GOT3 (cell line): Measurements from ENCODE around the gene PALLD.

Experiments used
- DNase-seq: peaks from one replicate; lab custom pipeline; 2025; ENCODE audit warnings: mixed read lengths; lab: John Stamatoyannopoulos, UW

The PALLD gene

GRCh38 chr4:168765322-168765721 lies 268.5 kb downstream of the PALLD start:
- DNase-seq = no peak

- no peak for DNase-seq
Measured at GRCh38 chr4:168765726-168766125, 268.9 kb downstream of the PALLD start.

GRCh38 chr4:168766604-168767316 lies 269.9 kb downstream of the PALLD start:
- DNase-seq = no peak

- DNase-seq = no peak
Measured at GRCh38 chr4:168769416-168769815, 272.6 kb downstream of the PALLD start.

- no peak for DNase-seq
Measured at GRCh38 chr4:168769837-168770236, 273.0 kb downstream of the PALLD start.

- no peak for DNase-seq
Measured at GRCh38 chr4:168771251-168771650, 274.4 kb downstream of the PALLD start.

- no peak for DNase-seq
Measured at GRCh38 chr4:168773388-168774195, 276.7 kb downstream of the PALLD start.

GRCh38 chr4:168776382-168776781 lies 279.5 kb downstream of the PALLD start:
- DNase-seq = no peak

GRCh38 chr4:168777277-168777965 lies 280.6 kb downstream of the PALLD start:
- no peak for DNase-seq

GRCh38 chr4:168781341-168781740 lies 284.5 kb downstream of the PALLD start:
- no peak for DNase-seq

- DNase-seq = no peak
Measured at GRCh38 chr4:168781926-168782325, 285.1 kb downstream of the PALLD start.

GRCh38 chr4:168782439-168782838 lies 285.6 kb downstream of the PALLD start:
- DNase-seq = no peak

- no peak for DNase-seq
Measured at GRCh38 chr4:168784786-168785461, 288.1 kb downstream of the PALLD start.

- no peak for DNase-seq
Measured at GRCh38 chr4:168787334-168787733, 290.5 kb downstream of the PALLD start.

GRCh38 chr4:168787801-168788595 lies 291.1 kb downstream of the PALLD start:
- DNase-seq = no peak

GRCh38 chr4:168790898-168791297 lies 294.0 kb downstream of the PALLD start:
- DNase-seq = no peak

GRCh38 chr4:168791376-168791775 lies 294.5 kb downstream of the PALLD start:
- no peak for DNase-seq

GRCh38 chr4:168793542-168793941 lies 296.7 kb downstream of the PALLD start:
- DNase-seq = no peak

GRCh38 chr4:168794092-168794707 lies 297.3 kb downstream of the PALLD start:
- DNase-seq = no peak

- no peak for DNase-seq
Measured at GRCh38 chr4:168794881-168795280, 298.0 kb downstream of the PALLD start.

- no peak for DNase-seq
Measured at GRCh38 chr4:168795346-168795745, 298.5 kb downstream of the PALLD start.
